Endothelial cell of umbilical vein (primary cell): ENCODE data around the gene SPECC1L. TPM values are rescaled to one million over a fixed set of nuclear protein-coding genes. Genes with fewer than 3 reads are reported as not detected.

ENCODE experiments used
- BruUV-seq: library from RNA; stranded (reverse); fragments of 400-500 nt; replicated peaks from 2 replicates; lab custom pipeline; 2021; lab: Mats Ljungman, UMichigan
- CTCF ChIA-PET: fragments of 300-600, 350-600 bp; sonication (Branson Sonifier 250); formaldehyde crosslinking; loops from one replicate; lab custom pipeline; 2021; ENCODE audit warnings: antibody characterized with exemption, inconsistent platforms; lab: Charles Lee
- POLR2A ChIA-PET: fragments of 300-600, 350-600 bp; sonication (Branson Sonifier 250); formaldehyde crosslinking; loops from one replicate; lab custom pipeline; 2021; ENCODE audit warnings: antibody characterized with exemption, inconsistent platforms; lab: Charles Lee
- DNase-seq: peaks from one replicate; pipeline ENCODE4 v3.0.0-alpha.2; 2011; ENCODE audit warnings: low read depth, low spot score
- FAIRE-seq: peaks from 2 replicates; lab custom pipeline; 2011; peaks lifted over from hg19 to GRCh38; lab: Jason Lieb, UNC
- H2AFZ ChIP-seq: 2 replicates; pipeline ENCODE4 v1.6.0; 2012; ENCODE audit warnings: low read depth, low read length, control low read depth, inconsistent platforms
- H3K27ac ChIP-seq: 2 replicates; pipeline ENCODE4 v1.5.1; 2011; ENCODE audit warnings: low read depth, mild to moderate bottlenecking, control low read depth, low read length, moderate library complexity; ENCODE audit not compliant: insufficient read depth
- H3K27me3 ChIP-seq, 2 experiments: 2 replicates each; pipeline versions ENCODE4 v1.6.0 to v1.6.1; 2011; ENCODE audit warnings: low read length in 2 of 2, mixed read lengths in 1 of 2; ENCODE audit not compliant: control insufficient read depth in 2 of 2, insufficient read depth in 2 of 2
- H3K36me3 ChIP-seq, 2 experiments: 2 replicates in 1 of 2; 3 replicates in 1 of 2; pipeline ENCODE4 v1.5.1; 2011; ENCODE audit warnings: low read length in 2 of 2, mild to moderate bottlenecking in 1 of 2, moderate library complexity in 1 of 2; ENCODE audit not compliant: control insufficient read depth in 2 of 2, insufficient read depth in 2 of 2; ENCODE audit errors: extremely low read depth in 1 of 2
- H3K4me1 ChIP-seq: 3 replicates; pipeline ENCODE4 v1.5.1; 2011; ENCODE audit warnings: mild to moderate bottlenecking, low read length; ENCODE audit not compliant: control insufficient read depth, insufficient read depth; ENCODE audit errors: extremely low read depth
- H3K4me2 ChIP-seq: 2 replicates; pipeline ENCODE4 v1.6.1; 2011; ENCODE audit warnings: low read length, control low read depth, mixed read lengths; ENCODE audit not compliant: insufficient read depth
- H3K4me3 ChIP-seq, 3 experiments: fragments of 200-600 bp in 1 of 3; sonication (generic), shearing (Covaris generic) in 1 of 3; replicated peaks in 1 of 3; 2 replicates each; pipeline ENCODE4 v1.5.1; 2011 to 2016; ENCODE audit warnings: control low read depth in 3 of 3, low read length in 3 of 3, mild to moderate bottlenecking in 2 of 3, inconsistent platforms in 1 of 3, low read depth in 1 of 3, moderate library complexity in 1 of 3; ENCODE audit not compliant: insufficient read depth in 1 of 3
- H3K79me2 ChIP-seq: 2 replicates; pipeline ENCODE4 v1.6.0; 2012; ENCODE audit warnings: low read length, inconsistent platforms; ENCODE audit not compliant: control insufficient read depth, insufficient read depth
- H3K9ac ChIP-seq: replicated peaks from 2 replicates; pipeline ENCODE3; 2011; ENCODE audit warnings: low read length, control low read depth; ENCODE audit not compliant: insufficient read depth; ENCODE audit errors: extremely low read depth
- H3K9me1 ChIP-seq: replicated peaks from 3 replicates; pipeline ENCODE4 v1.6.0; 2011; ENCODE audit warnings: mild to moderate bottlenecking, low read length; ENCODE audit not compliant: control insufficient read depth, insufficient read depth; ENCODE audit errors: extremely low read depth
- H3K9me3 ChIP-seq: replicated peaks from 2 replicates; pipeline ENCODE4 v1.5.1; 2012; ENCODE audit warnings: low read length, inconsistent platforms; ENCODE audit not compliant: control insufficient read depth, insufficient read depth
- H4K20me1 ChIP-seq: replicated peaks from 2 replicates; pipeline ENCODE3; 2011; ENCODE audit warnings: mild to moderate bottlenecking, low read length; ENCODE audit not compliant: control insufficient read depth, insufficient read depth; ENCODE audit errors: extremely low read depth
- EZH2 ChIP-seq: IDR thresholded peaks from 2 replicates; pipeline ENCODE4 v1.6.1; 2012; ENCODE audit warnings: borderline replicate concordance, low read depth, mild to moderate bottlenecking, moderate library complexity, low read length, inconsistent platforms; ENCODE audit not compliant: severe bottlenecking
- FOS ChIP-seq: IDR thresholded peaks from 2 replicates; pipeline ENCODE4 v1.6.1; 2011; ENCODE audit warnings: mild to moderate bottlenecking, low read length, moderate library complexity, borderline replicate concordance; ENCODE audit not compliant: insufficient read depth
- GATA2 ChIP-seq: IDR thresholded peaks from 2 replicates; pipeline ENCODE4 v1.7.0; 2011; ENCODE audit warnings: low read depth, mild to moderate bottlenecking, moderate library complexity, mixed read lengths, low read length; ENCODE audit not compliant: insufficient read length, insufficient read depth
- JUN ChIP-seq: IDR thresholded peaks from 2 replicates; pipeline ENCODE4 v1.6.1; 2011; ENCODE audit warnings: borderline replicate concordance, low read depth; ENCODE audit not compliant: insufficient read length, insufficient read depth
- MYC ChIP-seq: IDR thresholded peaks from one replicate; pipeline ENCODE4 v1.6.1; 2011; ENCODE audit warnings: mild to moderate bottlenecking, low read depth, low read length
- POLR2A ChIP-seq: IDR thresholded peaks from 2 replicates; pipeline ENCODE4 v1.6.1; 2012; ENCODE audit warnings: low read depth, mild to moderate bottlenecking, control low read depth, low read length
- POLR2AphosphoS5 ChIP-seq: IDR thresholded peaks from 2 replicates; pipeline ENCODE4 v1.6.1; 2012; ENCODE audit warnings: low read depth, mild to moderate bottlenecking, control low read depth, low read length, moderate library complexity; ENCODE audit not compliant: insufficient read depth
- dilution Hi-C: fragments of 300-500 bp; cut with MboI; formaldehyde crosslinking; loops from one replicate; pipeline ENCODE4 v1.15.0; 2019; ENCODE audit warnings: low sequenced_read_pairs; ENCODE audit not compliant: extremely low pct_ligation_motif_present
- intact Hi-C: fragments of 100-400 bp; cut with micrococcal nuclease; formaldehyde crosslinking; loops from one replicate; pipeline ENCODE4 v1.10.0; 2022
- polyA plus RNA-seq, 4 experiments: library from polyadenylated mRNA; depleted of rRNA in 3 of 4; stranded (reverse) in 3 of 4; unstranded in 1 of 4; fragments of >200 nt; gene quantifications; 2 replicates each; pipeline versions ENCODE4 v1.2.1 to v1.2.3, GENCODE V29; 2011 to 2012; ENCODE audit warnings: missing spikeins in 1 of 4
- total RNA-seq: library from RNA; stranded (reverse); gene quantifications from 2 replicates; pipeline ENCODE4 v1.2.3, GENCODE V29; 2021
- TF ChIP-seq, protein P1 (sequence below), 2 donors: IDR thresholded peaks; 1 replicate in 1 of 2; 2 replicates in 1 of 2; pipeline ENCODE4 v1.5.1; 2011; ENCODE audit warnings: low read length in 2 of 2, mild to moderate bottlenecking in 2 of 2, moderate library complexity in 2 of 2, control low read depth in 1 of 2, inconsistent platforms in 1 of 2, low read depth in 1 of 2; ENCODE audit not compliant: insufficient read depth in 1 of 2; ENCODE audit errors: extremely low read depth in 1 of 2
- TF ChIP-seq, protein P2 (sequence below): IDR thresholded peaks from 2 replicates; pipeline ENCODE4 v1.6.1; 2011; ENCODE audit not compliant: insufficient read depth, insufficient read length

The SPECC1L gene
- total and polyA plus RNA-seq, 2 donors (not counting 3 experiments of a cell fraction or from before 2014, with no cell fraction given), result 22.8 to 79.3 TPM

DNA sequence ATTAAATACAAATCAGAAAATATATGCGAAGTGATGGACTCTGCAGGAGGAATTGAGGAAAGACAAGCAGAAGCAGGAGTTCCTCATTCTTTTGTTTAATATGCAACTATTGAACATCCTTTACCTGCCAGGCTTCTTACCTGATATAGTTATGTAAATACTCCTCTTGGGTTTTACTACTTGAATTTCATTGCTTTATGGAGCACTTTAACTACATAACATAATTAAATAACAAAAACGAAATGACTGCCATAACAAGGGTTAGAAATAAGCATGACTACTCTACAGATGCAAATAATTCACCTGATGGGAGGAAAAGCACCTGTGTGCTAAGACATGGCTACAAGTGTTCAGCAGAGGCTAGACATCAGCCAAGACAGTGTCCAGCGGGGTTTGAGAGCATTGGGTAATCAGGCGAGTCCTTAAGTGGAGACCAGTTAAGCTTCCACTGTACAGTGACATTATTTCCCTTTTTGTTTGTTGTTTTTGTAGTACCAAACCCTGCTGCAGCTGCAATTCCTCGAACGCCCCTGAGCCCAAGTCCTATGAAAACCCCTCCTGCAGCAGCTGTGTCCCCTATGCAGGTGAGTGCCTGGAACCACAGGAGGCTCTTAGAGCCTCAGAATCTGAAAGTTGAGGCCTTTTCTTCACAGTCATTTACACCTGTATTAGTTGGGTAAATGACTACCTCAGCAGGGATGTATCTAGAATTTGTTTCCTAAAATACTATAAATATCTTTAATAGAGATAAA, 67.4 kb downstream of the SPECC1L start:
- Histone ChIP-seq H3K9me3 (no peaks in the 10 kb centered on the region), H2AFZ (no peak overlapping the region), H3K27me3 (no peaks in the 10 kb centered on the region), H3K79me2 (peaks cover 3% of the 10 kb centered on the region), H3K4me1 (no peaks in the 10 kb centered on the region), H3K27ac (no peak overlapping the region), H4K20me1 (no peaks in the 10 kb centered on the region), H3K9me1 (no peaks in the 10 kb centered on the region), H3K9ac (no peak overlapping the region), H3K4me2 (no peak overlapping the region), H3K36me3 (peaks cover 18 to 20% of the 10 kb centered on the region in 2 experiments), H3K4me3 (no peak overlapping the region)
- TF ChIP-seq POLR2A, result no peak
- POLR2A ChIA-PET, result no interaction called here
- no peak for FAIRE-seq
- CTCF ChIA-PET, result no interaction called here
- no TSS peak for BruUV-seq
- no peak for DNase-seq
- intact Hi-C loops (no loop called here), dilution Hi-C loops (no loop called here)

DNA sequence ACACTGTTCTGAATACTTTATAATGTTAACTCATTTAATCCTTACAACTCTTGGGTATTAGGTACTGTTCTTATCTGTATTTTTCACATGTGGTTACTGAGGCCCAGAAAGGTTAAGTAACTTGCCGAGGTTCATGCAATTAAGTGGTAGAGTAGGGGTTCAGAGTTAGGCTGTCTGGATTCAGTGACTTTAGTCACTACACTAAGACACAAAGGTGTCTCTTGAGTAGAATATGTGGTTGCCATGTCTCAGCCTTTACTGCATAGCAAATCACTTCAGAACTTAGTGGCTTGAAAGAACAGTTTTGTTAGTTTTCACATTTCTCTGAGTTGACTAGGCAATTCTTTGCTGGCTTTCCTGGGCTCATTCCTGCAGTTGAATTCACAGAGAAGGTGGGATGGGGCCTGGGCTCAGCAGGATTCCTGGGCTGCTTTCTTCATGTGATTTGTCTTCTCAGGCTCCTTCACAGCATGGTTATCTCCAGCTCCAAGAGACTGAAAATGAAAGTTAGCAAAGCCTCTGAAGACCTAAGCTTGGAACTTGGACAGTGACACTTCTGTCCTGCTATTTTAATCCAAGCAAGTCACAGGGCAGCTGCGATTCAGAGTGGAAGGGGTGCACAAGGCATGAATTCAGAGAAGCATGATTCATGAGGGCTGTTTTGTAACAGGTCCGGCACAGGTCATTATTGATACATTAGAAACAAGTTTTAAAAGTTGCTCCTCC, 68.3 kb downstream of the SPECC1L start:
- no peak for TF ChIP-seq FOS
- TF ChIP-seq, protein P1, sequence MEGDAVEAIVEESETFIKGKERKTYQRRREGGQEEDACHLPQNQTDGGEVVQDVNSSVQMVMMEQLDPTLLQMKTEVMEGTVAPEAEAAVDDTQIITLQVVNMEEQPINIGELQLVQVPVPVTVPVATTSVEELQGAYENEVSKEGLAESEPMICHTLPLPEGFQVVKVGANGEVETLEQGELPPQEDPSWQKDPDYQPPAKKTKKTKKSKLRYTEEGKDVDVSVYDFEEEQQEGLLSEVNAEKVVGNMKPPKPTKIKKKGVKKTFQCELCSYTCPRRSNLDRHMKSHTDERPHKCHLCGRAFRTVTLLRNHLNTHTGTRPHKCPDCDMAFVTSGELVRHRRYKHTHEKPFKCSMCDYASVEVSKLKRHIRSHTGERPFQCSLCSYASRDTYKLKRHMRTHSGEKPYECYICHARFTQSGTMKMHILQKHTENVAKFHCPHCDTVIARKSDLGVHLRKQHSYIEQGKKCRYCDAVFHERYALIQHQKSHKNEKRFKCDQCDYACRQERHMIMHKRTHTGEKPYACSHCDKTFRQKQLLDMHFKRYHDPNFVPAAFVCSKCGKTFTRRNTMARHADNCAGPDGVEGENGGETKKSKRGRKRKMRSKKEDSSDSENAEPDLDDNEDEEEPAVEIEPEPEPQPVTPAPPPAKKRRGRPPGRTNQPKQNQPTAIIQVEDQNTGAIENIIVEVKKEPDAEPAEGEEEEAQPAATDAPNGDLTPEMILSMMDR (IDR thresholded peaks at IDR 0.05; ENCODE audit: extremely low read depth in 1 of 2, insufficient read depth in 1 of 2, low read depth in 1 of 2, low read length in 2 of 2), result no peak
- TF ChIP-seq, protein P2, sequence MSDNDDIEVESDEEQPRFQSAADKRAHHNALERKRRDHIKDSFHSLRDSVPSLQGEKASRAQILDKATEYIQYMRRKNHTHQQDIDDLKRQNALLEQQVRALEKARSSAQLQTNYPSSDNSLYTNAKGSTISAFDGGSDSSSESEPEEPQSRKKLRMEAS, result no peak
- no peak for TF ChIP-seq EZH2
- no peak for TF ChIP-seq GATA2
- TF ChIP-seq MYC, result no peak
- TF ChIP-seq JUN, result no peak
- no peak for TF ChIP-seq POLR2AphosphoS5
- no peak for TF ChIP-seq POLR2A
- Histone ChIP-seq H3K36me3 (peaks cover 18 to 20% of the 10 kb centered on the region in 2 experiments), H3K9me3 (no peaks in the 10 kb centered on the region), H3K27ac (no peak overlapping the region), H3K79me2 (peaks cover 3% of the 10 kb centered on the region), H3K9me1 (no peaks in the 10 kb centered on the region), H3K27me3 (no peaks in the 10 kb centered on the region), H3K4me1 (no peaks in the 10 kb centered on the region), H3K4me2 (no peak overlapping the region), H2AFZ (no peak overlapping the region), H3K9ac (no peak overlapping the region), H3K4me3 (no peak overlapping the region), H4K20me1 (no peaks in the 10 kb centered on the region)
- ChIA-PET CTCF (no interaction called here), POLR2A (no interaction called here)
- FAIRE-seq (no peak), DNase-seq (no peak)
- dilution Hi-C loops (no loop called here), intact Hi-C loops (no loop called here)
- BruUV-seq, result no TSS peak
